Ascending aorta (tissue), 2 donors: ENCODE results near the gene TATDN3. TPM values are rescaled to one million over a fixed set of nuclear protein-coding genes. Genes with fewer than 3 reads are reported as not detected.

Experiments
- DNase-seq, 2 donors: peaks; one replicate each; pipeline ENCODE4 v3.0.0-alpha.2; 2019; ENCODE audit warnings: low spot score in 2 of 2
- H3K27ac ChIP-seq, 2 donors: fragments of 200-600 bp; sonication (generic); one replicate each; pipeline ENCODE4 v1.5.1; 2016 to 2017; ENCODE audit warnings: mild to moderate bottlenecking in 1 of 2
- H3K27me3 ChIP-seq: fragments of 200-600 bp; sonication (generic); one replicate; pipeline ENCODE4 v1.5.1; 2017
- H3K36me3 ChIP-seq, 2 donors: fragments of 200-600 bp; sonication (generic); one replicate each; pipeline ENCODE4 v1.5.1; 2016
- H3K4me1 ChIP-seq, 2 donors: fragments of 200-600 bp; sonication (generic); one replicate each; pipeline ENCODE4 v1.5.1; 2016 to 2017; ENCODE audit warnings: mild to moderate bottlenecking in 1 of 2
- H3K4me3 ChIP-seq, 2 donors: fragments of 200-600 bp; sonication (generic); one replicate each; pipeline ENCODE4 v1.5.1; 2016 to 2017; ENCODE audit warnings: mild to moderate bottlenecking in 1 of 2
- H3K9me3 ChIP-seq, 2 donors: fragments of 200-600 bp; sonication (generic); one replicate each; pipeline ENCODE4 v1.5.1; 2016
- CTCF ChIP-seq, 3 experiments: fragments of 200-600 bp in 2 of 3; fragments of 450-650 bp in 1 of 3; sonication (generic) in 2 of 3; IDR thresholded peaks; one replicate each; pipeline ENCODE4 v1.5.1; 2016 to 2019; ENCODE audit warnings: antibody characterized with exemption in 3 of 3, mild to moderate bottlenecking in 1 of 3, moderate library complexity in 1 of 3
- intact Hi-C: fragments of 100-400 bp; cut with DNase I; formaldehyde crosslinking; loops from one replicate; pipeline ENCODE4 v1.15.1; 2023
- total RNA-seq: library from RNA; depleted of rRNA; stranded (reverse); fragments of >200 nt; gene quantifications from one replicate; pipeline ENCODE4 v1.1.0, GENCODE V29; 2016

The TATDN3 gene
- total RNA-seq, 1 donor from 2014 or later = 2.7 TPM

- DNase-seq = no peak
- H3K36me3 ChIP-seq = peaks cover 10 to 16% of the 10 kb centered on the region in 2 donors
Observed at GRCh38 chr1:212797681-212798080, 6.0 kb downstream of the TATDN3 start.

GRCh38 chr1:212805767-212806166 is 14.1 kb downstream of the TATDN3 start:
- Histone ChIP-seq H3K27me3 (no peaks in the 10 kb centered on the region), H3K27ac (no peak overlapping the region), H3K4me3 (no peak overlapping the region), H3K36me3 (peaks cover 8 to 18% of the 10 kb centered on the region in 2 donors), H3K9me3 (no peaks in the 10 kb centered on the region), H3K4me1 (no peaks in the 10 kb centered on the region)
- intact Hi-C loops = no loop called here
- no peak for DNase-seq
- TF ChIP-seq CTCF (IDR thresholded peaks at IDR 0.05) = no peak

More at GRCh38 chr1:212797681-212798080, 6.0 kb downstream of the TATDN3 start:
- Histone ChIP-seq H3K9me3 (no peaks in the 10 kb centered on the region), H3K27me3 (no peaks in the 10 kb centered on the region), H3K27ac (no peak overlapping the region), H3K4me3 (no peak overlapping the region), H3K4me1 (peaks cover 0 to 3% of the 10 kb centered on the region in 2 donors)
- intact Hi-C loops = no loop called here
- no peak for TF ChIP-seq CTCF (IDR thresholded peaks at IDR 0.05)

- intact Hi-C loops = loop anchor here (5.0 kb wide), 1 partner anchor 183 kb away; no protein-coding TSS in a partner anchor
Observed at GRCh38 chr1:212814537-212815334, 23.0 kb downstream of the TATDN3 start.

GRCh38 chr1:212816567-212817278 is 25.0 kb downstream of the TATDN3 start:
- Histone ChIP-seq H3K4me1 (no peaks in the 10 kb centered on the region), H3K9me3 (no peaks in the 10 kb centered on the region), H3K27me3 (no peaks in the 10 kb centered on the region), H3K36me3 (peaks cover 0 to 3% of the 10 kb centered on the region in 2 donors), H3K27ac (no peak overlapping the region), H3K4me3 (no peak overlapping the region)
- TF ChIP-seq CTCF (IDR thresholded peaks at IDR 0.05) = no peak
- no peak for DNase-seq
- intact Hi-C loops = loop anchor here (5.0 kb wide), 1 partner anchor 181 kb away; no protein-coding TSS in a partner anchor

More at GRCh38 chr1:212814537-212815334, 23.0 kb downstream of the TATDN3 start:
- H3K9me3 ChIP-seq = no peaks in the 10 kb centered on the region
- no peak overlapping the region for H3K4me3 ChIP-seq
- no peaks in the 10 kb centered on the region for H3K27me3 ChIP-seq
- TF ChIP-seq CTCF (IDR thresholded peaks at IDR 0.05) = peak in 1 of 3 experiments; percentile 21
- DNase-seq = no peak
- H3K4me1 ChIP-seq = no peaks in the 10 kb centered on the region
- no peak overlapping the region for H3K27ac ChIP-seq
- peaks cover 0 to 3% of the 10 kb centered on the region in 2 donors for H3K36me3 ChIP-seq

GRCh38 chr1:212819726-212820125 is 28.0 kb downstream of the TATDN3 start:
- no peak overlapping the region for H3K27ac ChIP-seq
- no peak for DNase-seq
- intact Hi-C loops = loop anchor here (5.0 kb wide), 1 partner anchor 178 kb away; no protein-coding TSS in a partner anchor
- no peaks in the 10 kb centered on the region for H3K36me3 ChIP-seq
- no peak overlapping the region for H3K4me3 ChIP-seq
- H3K9me3 ChIP-seq = no peaks in the 10 kb centered on the region
- no peak for TF ChIP-seq CTCF (IDR thresholded peaks at IDR 0.05)
- H3K27me3 ChIP-seq = no peaks in the 10 kb centered on the region
- H3K4me1 ChIP-seq = no peaks in the 10 kb centered on the region
